Measurements from ENCODE around the gene SLC2A11. TPM values are rescaled to one million over a fixed set of nuclear protein-coding genes. Genes with fewer than 3 reads are reported as not detected.

SLC2A11 gene
- total RNA-seq, 1 donor from 2014 or later: 19.8 TPM

GRCh38 chr22:23875801-23876200, 18.1 kb downstream of the SLC2A11 start:
- intact Hi-C loops (cut with DNase I): no loop called here

GRCh38 chr22:23877566-23877965, 19.9 kb downstream of the SLC2A11 start:
- ATAC-seq (ENCODE audit: poor library complexity) (no peak), DNase-seq (no peak)
- intact Hi-C loops (cut with DNase I): no loop called here

More at GRCh38 chr22:23875801-23876200, 18.1 kb downstream of the SLC2A11 start:
- DNase-seq: no peak
- ATAC-seq (ENCODE audit: poor library complexity): no peak

- ATAC-seq (ENCODE audit: poor library complexity): peak; percentile 70
- DNase-seq: no peak
- intact Hi-C loops (cut with DNase I): no loop called here
These were observed 20.5 kb downstream of the SLC2A11 start for GRCh38 chr22:23878219-23878618.

- intact Hi-C loops (cut with DNase I): no loop called here
- ATAC-seq (ENCODE audit: poor library complexity): peak; percentile 53
- no peak for DNase-seq
These were observed 24.7 kb downstream of the SLC2A11 start for GRCh38 chr22:23882370-23882769.

- ATAC-seq (ENCODE audit: poor library complexity): no peak
- no peak for DNase-seq
- intact Hi-C loops (cut with DNase I): no loop called here
These were observed 26.0 kb downstream of the SLC2A11 start for GRCh38 chr22:23883658-23884057.

- DNase-seq (no peak), ATAC-seq (ENCODE audit: poor library complexity) (no peak)
- intact Hi-C loops (cut with DNase I): no loop called here
These were observed 26.5 kb downstream of the SLC2A11 start for GRCh38 chr22:23884140-23884539.

- intact Hi-C loops (cut with DNase I): no loop called here
- no peak for ATAC-seq (ENCODE audit: poor library complexity)
- DNase-seq: no peak
These were observed 31.1 kb downstream of the SLC2A11 start for GRCh38 chr22:23888615-23889401.

- no peak for ATAC-seq (ENCODE audit: poor library complexity)
- intact Hi-C loops (cut with DNase I): no loop called here
- peak; percentile 67 for DNase-seq
These were observed 31.9 kb downstream of the SLC2A11 start for GRCh38 chr22:23889620-23890019.

GRCh38 chr22:23891726-23892125, 34.1 kb downstream of the SLC2A11 start:
- ATAC-seq (ENCODE audit: poor library complexity) (no peak), DNase-seq (no peak)
- intact Hi-C loops (cut with DNase I): no loop called here

GRCh38 chr22:23892130-23892529, 34.5 kb downstream of the SLC2A11 start:
- DNase-seq (no peak), ATAC-seq (ENCODE audit: poor library complexity) (no peak)
- intact Hi-C loops (cut with DNase I): no loop called here

GRCh38 chr22:23892706-23893105, 35.0 kb downstream of the SLC2A11 start:
- DNase-seq: no peak

GRCh38 chr22:23893121-23893944, 35.7 kb downstream of the SLC2A11 start:
- ATAC-seq (ENCODE audit: poor library complexity) (no peak), DNase-seq (no peak)
- intact Hi-C loops (cut with DNase I): no loop called here

More at GRCh38 chr22:23892706-23893105, 35.0 kb downstream of the SLC2A11 start:
- ATAC-seq (ENCODE audit: poor library complexity): no peak
- intact Hi-C loops (cut with DNase I): no loop called here

GRCh38 chr22:23893945-23894709, 36.5 kb downstream of the SLC2A11 start, which contains the start of gene MIF:
Gene MIF, plus strand, starts transcription at chr22:23894383. Its CDS starts 92 bp downstream, at chr22:23894475.
- intact Hi-C loops (cut with DNase I): no loop called here
- peak; percentile 97 for DNase-seq
- peak; percentile 96 for ATAC-seq (ENCODE audit: poor library complexity)

- peak; percentile 53 for ATAC-seq (ENCODE audit: poor library complexity)
- peak; percentile 80 for DNase-seq
- intact Hi-C loops (cut with DNase I): no loop called here
These were observed 37.3 kb downstream of the SLC2A11 start for GRCh38 chr22:23894710-23895598.

GRCh38 chr22:23895599-23896144, 38.0 kb downstream of the SLC2A11 start:
- DNase-seq (no peak), ATAC-seq (ENCODE audit: poor library complexity) (no peak)
- intact Hi-C loops (cut with DNase I): no loop called here

- intact Hi-C loops (cut with DNase I): no loop called here
- ATAC-seq (ENCODE audit: poor library complexity): no peak
- DNase-seq: no peak
These were observed 38.5 kb downstream of the SLC2A11 start for GRCh38 chr22:23896166-23896522.

GRCh38 chr22:23896523-23897186, 39.0 kb downstream of the SLC2A11 start:
- DNase-seq (no peak), ATAC-seq (ENCODE audit: poor library complexity) (no peak)
- intact Hi-C loops (cut with DNase I): no loop called here

Data from Right ventricle myocardium superior (tissue), 1 donor.